Aorta (tissue), 5 donors: ENCODE results near the gene CIPC. TPM values are rescaled to one million over a fixed set of nuclear protein-coding genes. Genes with fewer than 3 reads are reported as not detected.
A peak's percentile ranks its signal among the peaks of the same experiment; 100 is the strongest.

Source experiments
- ATAC-seq: fragments of 200-7000 bp; cut with Tn5 transposase; one replicate; pipeline ENCODE4 v1.9.1; 2022; ENCODE audit warnings: moderate library complexity; ENCODE audit not compliant: low FRiP score
- DNase-seq, 2 donors: peaks; one replicate each; pipeline ENCODE4 v3.0.0-alpha.2; 2020
- H3K27ac ChIP-seq, 2 donors: one replicate each; pipeline ENCODE4 v1.5.1; 2013; ENCODE audit warnings: low read length in 2 of 2, mild to moderate bottlenecking in 2 of 2, moderate library complexity in 2 of 2, control low read depth in 1 of 2, inconsistent platforms in 1 of 2, low read depth in 1 of 2
- H3K27me3 ChIP-seq, 2 donors: one replicate each; pipeline ENCODE4 v1.6.1; 2013; ENCODE audit warnings: control low read depth in 1 of 2, low read length in 1 of 2, mild to moderate bottlenecking in 1 of 2, moderate library complexity in 1 of 2; ENCODE audit not compliant: insufficient read depth in 2 of 2, control insufficient read depth in 1 of 2
- H3K36me3 ChIP-seq, 2 donors: one replicate each; pipeline ENCODE4 v1.6.1; 2013; ENCODE audit warnings: control low read depth in 1 of 2, low read length in 1 of 2, mild to moderate bottlenecking in 1 of 2; ENCODE audit not compliant: insufficient read depth in 2 of 2, control insufficient read depth in 1 of 2
- H3K4me1 ChIP-seq, 2 donors: one replicate each; pipeline ENCODE4 v1.6.1; 2013; ENCODE audit warnings: low read length in 2 of 2, control low read depth in 1 of 2, mild to moderate bottlenecking in 1 of 2, moderate library complexity in 1 of 2; ENCODE audit not compliant: insufficient read depth in 2 of 2, control insufficient read depth in 1 of 2
- H3K4me3 ChIP-seq, 2 donors: one replicate each; pipeline ENCODE4 v1.5.1; 2013; ENCODE audit warnings: low read length in 2 of 2, control low read depth in 1 of 2, mild to moderate bottlenecking in 1 of 2
- H3K9me3 ChIP-seq: one replicate; pipeline ENCODE4 v1.6.1; 2013; ENCODE audit warnings: mild to moderate bottlenecking, low read length; ENCODE audit not compliant: control insufficient read depth
- WGBS, 2 donors: extraction: QIAGEN DNeasy Blood & Tissue Kit; methylation state at CpG; one replicate each; pipeline ENCODE4 v1.1.7; 2013; 5-methylcytosine and 5-hydroxymethylcytosine counted together
- intact Hi-C, 2 donors: fragments of 100-400 bp; cut with DNase I; formaldehyde crosslinking; loops; one replicate each; pipeline versions ENCODE4 v1.14.2 to v1.15.0; 2022
- polyA plus RNA-seq, 2 donors: library from polyadenylated mRNA; stranded (reverse); fragments of 200-250 nt; gene quantifications; one replicate each; pipeline ENCODE4 v1.2.3, GENCODE V29; 2013
- total RNA-seq, 2 donors: library from RNA; stranded (reverse); fragmentation: NEBNext Ultra II Directional; extraction: Animal tissue kit (Norgen Biotek cat#: 25700); gene quantifications; one replicate each; pipeline ENCODE4 v1.2.1, GENCODE V29; 2021
- donor health status: healthy with polysubstance abuse.
- donor health status: Bipolar disorder and iron deficiency.
- donor health status: DM: no; HTN: no; CAD: no.
- donor health status: DM: no; HTN: no; CAD: no.
- donor health status: DM: yes; HTN: yes; CAD: no.

Gene CIPC
- total and polyA plus RNA-seq, 4 donors, result 8.1 to 24.4 (median 17.0) TPM

DNA sequence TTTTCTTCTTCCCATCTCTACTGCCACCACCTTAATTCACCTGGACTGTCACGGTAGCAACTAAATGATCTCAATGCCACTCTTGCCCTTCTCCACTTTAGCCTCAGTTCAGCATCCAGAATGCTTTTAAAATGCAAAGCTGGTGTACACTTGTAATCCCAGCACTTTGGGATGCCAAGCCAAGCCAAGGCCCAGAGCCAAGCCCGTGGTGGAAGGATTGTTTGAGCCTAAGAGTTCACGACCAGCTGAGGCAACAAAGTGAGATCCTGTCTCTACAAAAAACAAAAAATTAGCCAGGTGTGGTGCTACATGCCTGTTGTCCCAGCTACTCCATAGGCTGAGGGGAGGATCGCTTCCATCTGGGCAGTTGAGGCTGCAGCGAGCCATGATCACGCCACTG lies 5.9 kb downstream of the CIPC start:
- intact Hi-C loops, result no loop called here
- DNase-seq (no peak), ATAC-seq (no peak)
- H3K4me1 ChIP-seq, result peaks cover 2 to 22% of the 10 kb centered on the region in 2 donors
- WGBS, 2 donors, result 62 to 65% methylated on average over 6 of the region's 6 CpGs
- peak overlapping the region; percentile 23 to 88 for H3K27ac ChIP-seq
- H3K27me3 ChIP-seq, result no peaks in the 10 kb centered on the region
- H3K4me3 ChIP-seq, result no peak overlapping the region
- peaks cover 0 to 2% of the 10 kb centered on the region in 2 donors for H3K36me3 ChIP-seq
- H3K9me3 ChIP-seq, result no peaks in the 10 kb centered on the region

DNA sequence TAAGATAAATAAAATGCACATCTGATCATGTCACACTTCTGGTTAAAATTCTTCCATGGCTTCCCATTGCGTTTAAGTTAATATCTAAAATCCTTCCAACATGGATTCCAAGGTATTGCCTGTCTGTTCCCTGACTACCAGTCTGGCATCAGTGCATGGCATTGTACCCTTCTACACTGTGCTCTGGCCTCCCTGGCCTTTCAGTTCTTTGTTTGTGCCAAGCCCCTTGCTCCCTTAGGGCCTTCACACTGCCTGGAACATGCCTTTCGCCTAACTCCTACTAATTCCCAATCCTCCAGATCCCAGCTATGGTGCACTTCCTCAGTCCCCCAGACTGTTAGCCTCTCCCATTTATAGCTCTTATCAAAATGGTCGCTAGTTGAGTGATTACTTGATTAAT lies 6.3 kb downstream of the CIPC start:
- Histone ChIP-seq H3K27me3 (no peaks in the 10 kb centered on the region), H3K4me3 (no peak overlapping the region), H3K36me3 (peaks cover 0 to 2% of the 10 kb centered on the region in 2 donors), H3K4me1 (peaks cover 2 to 22% of the 10 kb centered on the region in 2 donors), H3K9me3 (no peaks in the 10 kb centered on the region), H3K27ac (peak overlapping the region in 1 of 2 donors; percentile 88)
- intact Hi-C loops, result no loop called here
- DNase-seq, result no peak
- 40 to 53% methylated on average over 3 of the region's 3 CpGs for WGBS, 2 donors
- no peak for ATAC-seq

DNA sequence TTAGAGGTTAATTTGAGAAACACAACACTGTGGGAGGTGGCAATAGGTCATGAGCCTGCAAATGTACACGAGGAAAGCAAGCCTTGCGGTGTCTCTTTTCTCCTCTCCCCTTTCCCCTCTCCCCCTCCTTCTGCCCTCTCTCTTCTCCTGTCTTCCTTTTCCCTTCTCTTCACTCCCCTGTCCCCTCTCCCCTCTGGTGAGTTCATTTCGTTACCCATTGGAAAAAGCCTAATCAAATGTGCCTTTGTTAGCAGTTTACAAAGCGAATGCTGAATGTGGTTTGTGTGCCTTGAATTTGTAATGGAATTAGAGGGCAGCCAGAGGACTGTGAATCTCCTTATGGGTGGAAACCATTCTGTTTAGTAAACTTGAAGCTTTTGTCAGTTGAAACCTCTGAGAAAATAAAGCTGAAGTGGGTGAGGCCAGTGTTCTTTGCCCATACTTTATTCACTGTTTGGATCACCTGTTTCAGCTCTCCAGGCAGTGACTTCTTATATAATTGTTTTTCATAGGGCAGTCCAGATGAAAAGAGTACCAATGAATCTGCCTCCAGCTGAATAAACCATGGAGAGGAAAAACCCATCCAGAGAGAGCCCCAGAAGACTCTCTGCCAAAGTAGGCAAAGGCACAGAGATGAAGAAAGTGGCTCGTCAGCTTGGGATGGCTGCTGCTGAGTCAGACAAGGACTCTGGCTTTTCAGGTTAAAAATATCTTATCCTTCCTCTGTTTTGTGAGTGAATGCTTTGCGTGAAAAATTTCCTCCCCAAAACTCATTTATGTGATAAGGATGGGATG lies 7.3 kb downstream of the CIPC start:
- peak overlapping the region in 1 of 2 donors; percentile 23 for H3K27ac ChIP-seq
- no peak for DNase-seq
- H3K27me3 ChIP-seq, result no peaks in the 10 kb centered on the region
- ATAC-seq, result no peak
- H3K4me3 ChIP-seq, result no peak overlapping the region
- intact Hi-C loops, result no loop called here
- peaks cover 0 to 3% of the 10 kb centered on the region in 2 donors for H3K36me3 ChIP-seq
- 56 to 57% methylated on average over 6 of the region's 6 CpGs for WGBS, 2 donors
- H3K4me1 ChIP-seq, result peaks cover 2 to 22% of the 10 kb centered on the region in 2 donors
- H3K9me3 ChIP-seq, result no peaks in the 10 kb centered on the region

DNA sequence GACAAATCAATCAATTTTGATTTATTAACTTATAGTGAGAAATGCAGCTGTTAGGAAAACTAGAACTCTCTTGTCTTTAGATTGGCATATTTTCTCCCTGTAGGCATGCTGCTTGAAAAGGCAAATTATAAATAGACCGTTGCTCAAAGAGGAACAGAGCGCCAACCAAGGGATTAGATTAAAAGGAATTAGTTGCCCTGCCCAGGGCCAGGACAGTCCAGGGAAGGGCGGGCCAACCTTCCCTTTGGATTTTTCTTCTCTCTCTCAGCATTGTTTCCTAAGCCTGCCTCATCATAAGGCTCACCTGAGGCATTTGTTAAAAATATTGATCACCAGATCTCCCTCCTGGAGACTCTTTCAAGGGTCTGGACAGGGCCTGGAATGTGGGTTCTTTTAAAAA lies 8.6 kb downstream of the CIPC start:
- Histone ChIP-seq H3K36me3 (peaks cover 0 to 3% of the 10 kb centered on the region in 2 donors), H3K4me1 (peaks cover 4 to 23% of the 10 kb centered on the region in 2 donors), H3K27me3 (no peaks in the 10 kb centered on the region), H3K4me3 (no peak overlapping the region), H3K9me3 (no peaks in the 10 kb centered on the region), H3K27ac (peak overlapping the region in 1 of 2 donors; percentile 43)
- DNase-seq, result no peak
- 26 to 27% methylated on average over 3 of the region's 3 CpGs for whole genome bisulfite sequencing, 2 donors
- no peak for ATAC-seq
- intact Hi-C loops, result no loop called here

DNA sequence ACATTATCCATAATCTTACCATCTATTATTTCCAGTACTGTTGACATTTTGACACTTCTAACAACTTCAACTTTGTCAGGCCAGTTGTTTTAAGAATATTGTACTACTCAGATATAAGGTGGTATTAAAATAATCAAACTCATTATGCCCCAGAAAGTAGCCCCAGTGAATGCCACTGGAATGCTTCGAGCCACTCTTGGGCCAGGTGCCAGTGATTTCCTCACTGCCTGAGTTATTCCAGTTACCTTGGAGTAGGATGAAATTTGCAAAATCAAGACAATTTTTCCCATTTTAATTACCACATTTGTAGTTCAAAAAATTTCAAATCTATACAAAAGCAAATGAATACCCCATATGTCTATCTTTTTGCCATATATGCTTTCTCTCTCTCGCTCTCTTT lies 9.2 kb downstream of the CIPC start:
- no peaks in the 10 kb centered on the region for H3K9me3 ChIP-seq
- DNase-seq (no peak), ATAC-seq (no peak)
- H3K27ac ChIP-seq, result no peak overlapping the region
- peaks cover 0 to 3% of the 10 kb centered on the region in 2 donors for H3K36me3 ChIP-seq
- H3K4me1 ChIP-seq, result peaks cover 6 to 25% of the 10 kb centered on the region in 2 donors
- intact Hi-C loops, result no loop called here
- H3K4me3 ChIP-seq, result no peak overlapping the region
- WGBS, 2 donors, result 58 to 62% methylated on average over 2 of the region's 2 CpGs
- no peaks in the 10 kb centered on the region for H3K27me3 ChIP-seq

DNA sequence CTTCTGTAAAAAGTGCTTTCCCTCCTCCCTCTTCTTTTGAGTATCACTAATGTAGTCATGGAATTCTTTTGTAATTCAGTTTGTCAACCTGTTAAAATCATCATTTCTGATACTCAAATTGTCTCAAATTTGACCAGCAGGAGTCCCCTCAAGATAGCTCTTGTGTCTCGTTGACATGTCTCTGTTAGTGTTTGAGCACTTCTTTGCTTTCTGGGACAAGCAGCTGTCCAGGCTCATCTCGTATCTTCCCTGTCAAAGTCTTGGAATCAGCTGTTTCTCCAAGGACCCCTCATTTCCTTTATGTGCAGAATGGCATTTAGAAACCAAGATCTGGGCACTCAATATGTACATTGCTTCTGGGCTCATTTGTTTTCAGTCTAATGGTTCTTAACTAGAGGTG lies 10.7 kb downstream of the CIPC start:
- Histone ChIP-seq H3K27ac (no peak overlapping the region), H3K4me1 (peaks cover 6 to 25% of the 10 kb centered on the region in 2 donors), H3K4me3 (no peak overlapping the region), H3K9me3 (no peaks in the 10 kb centered on the region), H3K27me3 (no peaks in the 10 kb centered on the region), H3K36me3 (peaks cover 0 to 8% of the 10 kb centered on the region in 2 donors)
- ATAC-seq (no peak), DNase-seq (no peak)
- intact Hi-C loops, result no loop called here
- 89 to 95% methylated on average over 2 of the region's 2 CpGs for WGBS, 2 donors

DNA sequence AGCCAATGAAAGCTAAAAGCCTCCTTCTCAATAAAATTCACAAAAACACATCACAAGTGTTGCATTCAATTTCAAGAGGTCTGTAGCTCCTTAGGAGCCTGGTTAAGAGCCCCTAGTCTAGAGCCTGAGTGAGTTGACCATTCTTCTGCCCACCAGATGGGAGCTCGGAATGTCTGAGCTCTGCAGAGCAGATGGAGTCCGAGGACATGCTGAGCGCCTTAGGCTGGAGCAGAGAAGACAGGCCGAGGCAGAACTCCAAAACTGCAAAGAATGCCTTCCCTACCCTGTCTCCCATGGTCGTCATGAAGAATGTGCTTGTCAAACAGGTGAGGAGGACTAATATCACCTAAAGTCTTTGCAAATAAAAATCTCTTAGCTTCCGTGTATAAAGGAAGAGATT lies 11.6 kb downstream of the CIPC start:
- Histone ChIP-seq H3K36me3 (peaks cover 0 to 15% of the 10 kb centered on the region in 2 donors), H3K4me1 (peaks cover 6 to 20% of the 10 kb centered on the region in 2 donors), H3K4me3 (no peak overlapping the region), H3K27me3 (no peaks in the 10 kb centered on the region), H3K27ac (peak overlapping the region in 1 of 2 donors; percentile 49), H3K9me3 (no peaks in the 10 kb centered on the region)
- intact Hi-C loops, result no loop called here
- 81 to 86% methylated on average over 6 of the region's 6 CpGs for WGBS, 2 donors
- no peak for DNase-seq
- no peak for ATAC-seq

DNA sequence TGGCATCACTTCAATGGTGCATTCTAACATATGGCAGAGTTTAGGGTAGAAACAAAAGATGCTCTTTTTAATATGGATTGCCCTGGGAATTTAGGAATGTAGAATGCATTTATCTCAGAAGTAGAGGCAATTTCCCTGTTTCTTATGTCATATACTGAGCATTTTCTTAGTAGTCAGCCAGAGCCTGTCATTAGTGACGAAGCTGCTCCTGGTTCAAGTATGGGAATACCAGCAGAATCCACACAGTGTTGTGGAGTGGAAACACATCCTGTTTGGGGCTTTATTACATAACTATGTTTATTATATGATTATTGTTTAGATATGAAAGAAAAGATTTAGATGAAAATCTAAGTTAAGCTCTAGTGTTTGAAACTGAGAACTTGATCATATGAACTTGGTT lies 12.2 kb downstream of the CIPC start:
- no peak for ATAC-seq
- intact Hi-C loops, result no loop called here
- WGBS, 2 donors, result 84 to 87% methylated on average over 1 of the region's 1 CpG
- Histone ChIP-seq H3K27ac (no peak overlapping the region), H3K4me1 (peaks cover 6 to 14% of the 10 kb centered on the region in 2 donors), H3K9me3 (no peaks in the 10 kb centered on the region), H3K4me3 (no peak overlapping the region), H3K27me3 (no peaks in the 10 kb centered on the region), H3K36me3 (peaks cover 0 to 16% of the 10 kb centered on the region in 2 donors)
- DNase-seq, result no peak

DNA sequence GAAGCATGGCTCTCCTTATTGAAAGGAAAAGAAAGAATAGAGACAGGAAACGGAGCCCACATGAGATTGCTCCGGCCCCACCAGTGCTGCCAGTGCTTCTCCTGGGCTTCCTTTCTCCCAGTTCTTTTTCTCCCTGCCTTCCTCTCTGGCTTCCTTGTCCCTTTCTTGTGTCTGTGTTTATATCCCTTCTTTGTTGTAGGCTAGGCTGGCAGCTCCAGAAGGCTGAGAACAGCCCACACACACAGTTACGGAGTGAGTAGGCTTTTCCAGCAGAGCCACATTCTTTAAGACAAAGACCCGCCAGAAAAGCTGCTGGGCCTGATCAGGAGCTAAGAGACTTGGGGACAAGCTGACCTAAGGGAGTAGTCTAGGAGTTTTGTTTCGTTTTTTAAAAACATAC lies 13.0 kb downstream of the CIPC start:
- H3K36me3 ChIP-seq, result peaks cover 0 to 16% of the 10 kb centered on the region in 2 donors
- no peak overlapping the region for H3K4me3 ChIP-seq
- no peaks in the 10 kb centered on the region for H3K9me3 ChIP-seq
- H3K4me1 ChIP-seq, result peaks cover 6 to 9% of the 10 kb centered on the region in 2 donors
- no peaks in the 10 kb centered on the region for H3K27me3 ChIP-seq
- intact Hi-C loops, result no loop called here
- DNase-seq (no peak), ATAC-seq (peak; percentile 69)
- H3K27ac ChIP-seq, result peak overlapping the region; percentile 76 to 92
- 9 to 12% methylated on average over 5 of the region's 5 CpGs for whole genome bisulfite sequencing, 2 donors
